GM12892 (cell line): ENCODE measurements around the gene MTLN.

Source experiments
- POLR2A ChIP-seq: IDR thresholded peaks from 2 replicates; pipeline ENCODE4 v1.6.1; 2011; ENCODE audit warnings: low read depth, low read length, control low read depth
- POLR2AphosphoS5 ChIP-seq: IDR thresholded peaks from 2 replicates; pipeline ENCODE4 v1.6.1; 2011; ENCODE audit warnings: low read depth, low read length, control low read depth

DNA sequence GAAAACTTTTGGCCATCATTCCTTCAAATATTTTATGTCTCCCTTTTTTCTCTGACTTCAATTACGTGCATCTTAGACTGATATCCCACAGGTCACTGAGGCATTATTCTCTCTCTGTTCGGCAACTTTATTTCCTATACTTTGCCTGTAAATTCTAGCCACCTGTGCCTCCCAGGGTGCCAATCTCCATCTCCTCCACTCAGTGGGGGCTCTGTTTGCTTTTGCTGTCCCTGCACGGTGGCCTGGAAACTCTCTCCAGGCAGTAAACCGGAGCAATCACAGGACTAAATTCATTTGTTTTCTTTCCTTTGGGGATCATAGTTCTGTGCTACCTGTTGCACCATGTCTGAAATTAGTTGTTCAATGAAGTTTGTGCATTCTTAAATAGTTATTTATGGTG lies 9.6 kb upstream of the MTLN start:
- TF ChIP-seq POLR2AphosphoS5 (no peak), POLR2A (no peak)
